Endodermal cell (in vitro differentiated cells): ENCODE results near the gene RAPGEF1. TPM values are rescaled to one million over a fixed set of nuclear protein-coding genes. Genes with fewer than 3 reads are reported as not detected.
A peak's percentile ranks its signal among the peaks of the same experiment; 100 is the strongest.

ENCODE experiments used
- DNase-seq: peaks from one replicate; pipeline ENCODE4 v3.0.0-alpha.2; 2017
- H3K27ac ChIP-seq: 2 replicates; pipeline ENCODE4 v1.5.1; 2013; ENCODE audit warnings: mild to moderate bottlenecking, low read depth, low read length, moderate library complexity
- H3K27me3 ChIP-seq: 2 replicates; pipeline ENCODE4 v1.6.1; 2013; ENCODE audit warnings: mild to moderate bottlenecking, low read length, moderate library complexity; ENCODE audit not compliant: insufficient read depth, control insufficient read depth, poor library complexity, severe bottlenecking
- H3K36me3 ChIP-seq: 2 replicates; pipeline ENCODE4 v1.7.0; 2013; ENCODE audit warnings: mild to moderate bottlenecking, low read length, moderate library complexity; ENCODE audit not compliant: control insufficient read depth, insufficient read depth
- H3K4me1 ChIP-seq: one replicate; pipeline ENCODE4 v1.7.0; 2013; ENCODE audit warnings: low read length; ENCODE audit not compliant: control insufficient read depth, insufficient read depth
- H3K4me3 ChIP-seq: 2 replicates; pipeline ENCODE4 v1.5.1; 2013; ENCODE audit warnings: mild to moderate bottlenecking, low read length, moderate library complexity
- H3K9ac ChIP-seq: 2 replicates; pipeline ENCODE4 v1.6.1; 2013; ENCODE audit warnings: mild to moderate bottlenecking, low read length, moderate library complexity; ENCODE audit not compliant: poor library complexity, severe bottlenecking; ENCODE audit errors: extremely low read depth
- H3K9me3 ChIP-seq: 2 replicates; pipeline ENCODE4 v1.6.1; 2013; ENCODE audit warnings: mild to moderate bottlenecking, low read length, moderate library complexity; ENCODE audit not compliant: control insufficient read depth
- H3K27ac Mint-ChIP-seq: 2 replicates; pipeline ENCODE4 v1.8.0; 2020; ENCODE audit warnings: mixed read lengths
- H3K27me3 Mint-ChIP-seq: 2 replicates; pipeline ENCODE4 v1.8.0; 2021; ENCODE audit warnings: mild to moderate bottlenecking, mixed read lengths; ENCODE audit not compliant: insufficient read depth
- H3K36me3 Mint-ChIP-seq: 2 replicates; pipeline ENCODE4 v1.8.0; 2020; ENCODE audit warnings: low read depth, mixed read lengths
- H3K4me1 Mint-ChIP-seq: 2 replicates; pipeline ENCODE4 v1.8.0; 2020; ENCODE audit warnings: mixed read lengths
- H3K4me3 Mint-ChIP-seq: 2 replicates; pipeline ENCODE4 v1.8.0; 2020; ENCODE audit warnings: mild to moderate bottlenecking, moderate library complexity, mixed read lengths
- H3K9me3 Mint-ChIP-seq: 2 replicates; pipeline ENCODE4 v1.8.0; 2020; ENCODE audit warnings: mild to moderate bottlenecking, mixed read lengths
- WGBS, 2 experiments: methylation state at CpG; one replicate each; pipeline versions ENCODE4 v1.1.5 to v1.1.7; 2013; ENCODE audit warnings: missing lambda C conversion rate in 2 of 2, mixed read lengths in 1 of 2; ENCODE audit not compliant: insufficient coverage in 1 of 2, insufficient read length in 1 of 2; 5-methylcytosine and 5-hydroxymethylcytosine counted together
- total RNA-seq, 2 donors: library from RNA; stranded (reverse); fragmentation: NEBNext Ultra II Directional in 1 of 2; extraction: Animal tissue kit (Norgen Biotek cat#: 25700) in 1 of 2; gene quantifications; 2 replicates in 1 of 2; 3 replicates in 1 of 2; pipeline ENCODE4 v1.2.1, GENCODE V29; 2021
- TF ChIP-seq, protein P1 (sequence below): fragments of 200-600 bp; sonication (generic); conservative IDR thresholded peaks from 2 replicates; pipeline ENCODE4 v1.5.0; 2021; ENCODE audit warnings: antibody characterized with exemption, mild to moderate bottlenecking

The RAPGEF1 gene
- total RNA-seq, 2 donors from 2014 or later: 63.4 to 85.5 TPM

DNA sequence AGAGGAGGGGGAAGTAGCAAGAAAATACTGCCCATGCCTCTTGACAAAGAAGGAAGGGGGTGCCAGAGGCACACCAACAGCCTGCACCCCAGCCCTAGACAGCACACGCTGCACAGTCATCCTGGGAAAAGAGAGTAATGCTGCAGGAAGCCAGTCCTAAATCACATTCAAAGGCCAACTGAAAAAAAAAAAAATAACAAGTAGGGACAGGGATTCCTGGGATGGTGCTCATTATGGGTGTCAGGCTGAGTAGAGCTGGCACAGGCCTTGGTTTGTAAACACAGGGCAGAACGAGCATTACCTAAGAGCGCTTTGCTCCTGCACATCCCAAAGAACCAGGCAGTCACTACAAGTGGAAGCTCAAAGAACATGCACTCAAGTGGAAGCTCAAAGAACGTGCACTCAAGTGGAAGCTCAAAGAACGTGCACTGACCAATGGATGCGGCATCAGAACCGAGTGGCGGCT, 7.8 kb downstream of the RAPGEF1 start:
- Histone ChIP-seq H3K27me3 (no peaks in the 10 kb centered on the region), H3K9ac (no peak overlapping the region), H3K36me3 (no peaks in the 10 kb centered on the region), H3K27ac (no peak overlapping the region), H3K9me3 (no peaks in the 10 kb centered on the region), H3K4me3 (no peak overlapping the region), H3K4me1 (peaks cover 4% of the 10 kb centered on the region)
- H3K9me3 Mint-ChIP-seq: no peaks in the 10 kb centered on the region
- H3K4me1 Mint-ChIP-seq: peaks cover 76% of the 10 kb centered on the region
- no peak overlapping the region for H3K27ac Mint-ChIP-seq
- no peaks in the 10 kb centered on the region for H3K27me3 Mint-ChIP-seq
- WGBS, 2 experiments: 93 to 98% methylated on average over 7 to 8 of the region's 8 CpGs
- TF ChIP-seq, protein P1, sequence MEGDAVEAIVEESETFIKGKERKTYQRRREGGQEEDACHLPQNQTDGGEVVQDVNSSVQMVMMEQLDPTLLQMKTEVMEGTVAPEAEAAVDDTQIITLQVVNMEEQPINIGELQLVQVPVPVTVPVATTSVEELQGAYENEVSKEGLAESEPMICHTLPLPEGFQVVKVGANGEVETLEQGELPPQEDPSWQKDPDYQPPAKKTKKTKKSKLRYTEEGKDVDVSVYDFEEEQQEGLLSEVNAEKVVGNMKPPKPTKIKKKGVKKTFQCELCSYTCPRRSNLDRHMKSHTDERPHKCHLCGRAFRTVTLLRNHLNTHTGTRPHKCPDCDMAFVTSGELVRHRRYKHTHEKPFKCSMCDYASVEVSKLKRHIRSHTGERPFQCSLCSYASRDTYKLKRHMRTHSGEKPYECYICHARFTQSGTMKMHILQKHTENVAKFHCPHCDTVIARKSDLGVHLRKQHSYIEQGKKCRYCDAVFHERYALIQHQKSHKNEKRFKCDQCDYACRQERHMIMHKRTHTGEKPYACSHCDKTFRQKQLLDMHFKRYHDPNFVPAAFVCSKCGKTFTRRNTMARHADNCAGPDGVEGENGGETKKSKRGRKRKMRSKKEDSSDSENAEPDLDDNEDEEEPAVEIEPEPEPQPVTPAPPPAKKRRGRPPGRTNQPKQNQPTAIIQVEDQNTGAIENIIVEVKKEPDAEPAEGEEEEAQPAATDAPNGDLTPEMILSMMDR: no peak
- no peak overlapping the region for H3K4me3 Mint-ChIP-seq
- no peak for DNase-seq
- H3K36me3 Mint-ChIP-seq: peaks cover 4% of the 10 kb centered on the region

DNA sequence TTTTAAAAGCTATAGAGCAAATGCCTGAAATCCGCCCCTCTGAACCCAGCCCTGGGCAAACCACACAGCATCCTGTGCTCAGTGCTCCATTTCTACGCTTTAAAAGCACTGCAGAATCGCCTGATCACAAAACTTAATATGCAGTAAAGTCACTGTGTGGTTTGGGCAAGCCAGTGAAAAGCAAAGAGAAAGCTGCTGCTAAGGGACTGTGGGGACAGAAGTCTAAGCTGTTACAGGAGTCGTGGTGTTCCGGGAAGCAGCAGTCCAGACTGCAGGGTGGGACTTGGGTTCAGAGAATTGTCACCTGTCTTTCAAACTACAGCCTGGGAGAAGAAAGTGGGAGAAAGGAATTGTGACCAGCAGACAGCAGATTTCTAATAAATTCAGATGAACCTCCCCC, 8.2 kb downstream of the RAPGEF1 start:
- Histone ChIP-seq H3K36me3 (no peaks in the 10 kb centered on the region), H3K4me1 (peaks cover 4% of the 10 kb centered on the region), H3K4me3 (no peak overlapping the region), H3K27me3 (no peaks in the 10 kb centered on the region), H3K9me3 (no peaks in the 10 kb centered on the region), H3K27ac (no peak overlapping the region), H3K9ac (no peak overlapping the region)
- Mint-ChIP-seq H3K27me3 (no peaks in the 10 kb centered on the region), H3K4me1 (peaks cover 71% of the 10 kb centered on the region), H3K9me3 (no peaks in the 10 kb centered on the region), H3K4me3 (no peak overlapping the region), H3K36me3 (peaks cover 4% of the 10 kb centered on the region), H3K27ac (peak overlapping the region; percentile 35)
- 90% methylated on average over 5 of the region's 5 CpGs for WGBS, 2 experiments
- DNase-seq: no peak
- TF ChIP-seq, protein P1: no peak

DNA sequence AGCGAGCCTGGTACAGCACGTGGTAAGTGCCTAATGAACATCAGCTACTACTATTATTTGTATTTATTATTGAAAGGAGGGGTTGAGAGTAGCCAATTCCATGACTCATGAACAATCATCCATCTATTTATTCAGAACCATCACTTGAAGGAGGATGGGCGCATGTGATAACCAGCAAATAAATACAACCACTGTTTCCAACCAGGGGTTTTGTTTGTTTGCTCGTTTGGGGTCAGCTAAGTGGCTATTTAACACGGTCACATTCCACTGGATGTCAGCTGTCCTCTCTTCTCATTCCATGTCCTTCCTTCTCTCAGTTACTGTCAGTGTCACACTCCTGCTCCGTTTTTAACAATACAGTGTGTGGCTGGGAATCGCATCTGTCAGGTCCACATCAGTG, 8.6 kb downstream of the RAPGEF1 start:
- no peak overlapping the region for H3K9ac ChIP-seq
- no peaks in the 10 kb centered on the region for H3K36me3 ChIP-seq
- Mint-ChIP-seq H3K4me3 (no peak overlapping the region), H3K36me3 (peaks cover 4% of the 10 kb centered on the region), H3K4me1 (peaks cover 67% of the 10 kb centered on the region), H3K27me3 (no peaks in the 10 kb centered on the region), H3K27ac (peak overlapping the region; percentile 35), H3K9me3 (no peaks in the 10 kb centered on the region)
- H3K4me3 ChIP-seq: no peak overlapping the region
- no peaks in the 10 kb centered on the region for H3K27me3 ChIP-seq
- 75 to 77% methylated on average over 5 to 6 of the region's 7 CpGs for WGBS, 2 experiments
- H3K27ac ChIP-seq: no peak overlapping the region
- H3K4me1 ChIP-seq: peaks cover 4% of the 10 kb centered on the region
- TF ChIP-seq, protein P1: no peak
- DNase-seq: no peak
- H3K9me3 ChIP-seq: no peaks in the 10 kb centered on the region
